Neural cell (in vitro differentiated cells): ENCODE results near the gene ALK. TPM values are rescaled to one million over a fixed set of nuclear protein-coding genes. Genes with fewer than 3 reads are reported as not detected.

Source experiments
- H2AFZ ChIP-seq: fragments of 200-600, 300-800 bp; sonication (generic), shearing (Covaris generic); 2 replicates; pipeline ENCODE4 v1.6.0; 2014; ENCODE audit warnings: low read depth, mild to moderate bottlenecking, antibody characterized with exemption, low read length, moderate library complexity
- H3F3A ChIP-seq: fragments of 200-600 bp; shearing (Covaris generic); 2 replicates; pipeline ENCODE4 v1.6.1; 2016; ENCODE audit warnings: mild to moderate bottlenecking, moderate library complexity, mixed read lengths, antibody characterized with exemption, low read length; ENCODE audit not compliant: insufficient read depth, poor library complexity, severe bottlenecking
- H3K27ac ChIP-seq: fragments of 200-600, 300-800 bp; sonication (generic), shearing (Covaris generic); 2 replicates; pipeline ENCODE4 v1.5.1; 2014; ENCODE audit warnings: mild to moderate bottlenecking, low read length, moderate library complexity
- H3K27me3 ChIP-seq: fragments of 300-800, 200-600 bp; sonication (generic), shearing (Covaris generic); 2 replicates; pipeline ENCODE4 v1.6.0; 2014; ENCODE audit warnings: mild to moderate bottlenecking, low read depth, low read length, moderate library complexity; ENCODE audit not compliant: insufficient read depth
- H3K36me3 ChIP-seq: fragments of 300-800, 200-600 bp; sonication (generic), shearing (Covaris generic); 2 replicates; pipeline ENCODE4 v1.5.1; 2014; ENCODE audit warnings: mild to moderate bottlenecking, antibody characterized with exemption, low read length, moderate library complexity; ENCODE audit not compliant: insufficient read depth
- H3K4me2 ChIP-seq: fragments of 300-800, 200-600 bp; sonication (generic), shearing (Covaris generic); 2 replicates; pipeline ENCODE4 v1.6.0; 2014; ENCODE audit warnings: mild to moderate bottlenecking, low read length
- H3K4me3 ChIP-seq: fragments of 300-800, 200-600 bp; sonication (generic), shearing (Covaris generic); 2 replicates; pipeline ENCODE4 v1.5.1; 2014; ENCODE audit warnings: mild to moderate bottlenecking, low read length, moderate library complexity
- H3K79me2 ChIP-seq: fragments of 200-600 bp; shearing (Covaris generic); replicated peaks from 2 replicates; pipeline ENCODE4 v1.6.0; 2014; ENCODE audit warnings: mild to moderate bottlenecking, low read length, moderate library complexity; ENCODE audit not compliant: insufficient read depth
- H3K9ac ChIP-seq: fragments of 300-800, 200-600 bp; sonication (generic), shearing (Covaris generic); 2 replicates; pipeline ENCODE4 v1.6.1; 2016; ENCODE audit warnings: mild to moderate bottlenecking, low read length, mixed read lengths
- H3K9me2 ChIP-seq: fragments of 200-600 bp; shearing (Covaris generic); 2 replicates; pipeline ENCODE4 v1.6.1; 2016; ENCODE audit warnings: mild to moderate bottlenecking, low read length, mixed read lengths; ENCODE audit not compliant: insufficient read depth
- H3K9me3 ChIP-seq: fragments of 200-600, 300-800 bp; sonication (generic), shearing (Covaris generic); 2 replicates; pipeline ENCODE4 v1.6.1; 2016; ENCODE audit warnings: mild to moderate bottlenecking, mixed run types, low read length, moderate library complexity, mixed read lengths
- H4K20me1 ChIP-seq: fragments of 200-600 bp; shearing (Covaris generic); 2 replicates; pipeline ENCODE4 v1.6.1; 2016; ENCODE audit warnings: mild to moderate bottlenecking, mixed run types; ENCODE audit not compliant: insufficient read depth
- CTCF ChIP-seq: fragments of 450-650 bp; IDR thresholded peaks from 2 replicates; pipeline ENCODE4 v1.5.1; 2014; ENCODE audit warnings: antibody characterized with exemption, mild to moderate bottlenecking, moderate library complexity; ENCODE audit not compliant: poor library complexity, severe bottlenecking
- EP300 ChIP-seq: fragments of 450-650 bp; conservative IDR thresholded peaks from 2 replicates; pipeline ENCODE4 v1.6.1; 2014; ENCODE audit warnings: antibody characterized with exemption, mild to moderate bottlenecking, moderate library complexity; ENCODE audit not compliant: poor library complexity, severe bottlenecking
- EZH2 ChIP-seq: fragments of 200-600, 300-800 bp; shearing (Covaris generic), sonication (generic); IDR thresholded peaks from 2 replicates; pipeline ENCODE4 v1.6.1; 2014; ENCODE audit warnings: antibody characterized with exemption, low read length, borderline replicate concordance, mild to moderate bottlenecking; ENCODE audit not compliant: insufficient read depth, poor library complexity, severe bottlenecking
- MXI1 ChIP-seq: fragments of 450-650 bp; conservative IDR thresholded peaks from 2 replicates; pipeline ENCODE4 v1.6.1; 2014; ENCODE audit warnings: antibody characterized with exemption, mild to moderate bottlenecking; ENCODE audit not compliant: poor library complexity, severe bottlenecking
- POLR2AphosphoS5 ChIP-seq: IDR thresholded peaks from 2 replicates; pipeline ENCODE4 v1.6.1; 2012
- RAD21 ChIP-seq: fragments of 450-650 bp; conservative IDR thresholded peaks from 2 replicates; pipeline ENCODE4 v1.6.1; 2014; ENCODE audit warnings: antibody characterized with exemption, mild to moderate bottlenecking, moderate library complexity
- REST ChIP-seq: IDR thresholded peaks from 2 replicates; pipeline ENCODE4 v1.6.1; 2012; ENCODE audit warnings: borderline replicate concordance
- SMC3 ChIP-seq: fragments of 450-650 bp; conservative IDR thresholded peaks from 2 replicates; pipeline ENCODE4 v1.6.1; 2014; ENCODE audit warnings: antibody characterized with exemption, mild to moderate bottlenecking, moderate library complexity; ENCODE audit not compliant: poor library complexity
- TAF1 ChIP-seq: IDR thresholded peaks from 2 replicates; pipeline ENCODE4 v1.6.1; 2012; ENCODE audit warnings: low read depth
- polyA plus RNA-seq: library from polyadenylated mRNA; depleted of rRNA; stranded (reverse); fragments of >200 nt; gene quantifications from 2 replicates; pipeline ENCODE4 v1.2.3, GENCODE V29; 2014

ALK gene
- polyA plus RNA-seq, 1 donor from 2014 or later, result 7.1 TPM

- Histone ChIP-seq H3K4me3 (no peak overlapping the region), H4K20me1 (no peaks in the 10 kb centered on the region), H3K79me2 (no peaks in the 10 kb centered on the region), H3K9me2 (no peaks in the 10 kb centered on the region), H3K27me3 (no peaks in the 10 kb centered on the region), H2AFZ (no peak overlapping the region), H3K4me2 (no peak overlapping the region), H3F3A (no peaks in the 10 kb centered on the region), H3K9ac (no peak overlapping the region), H3K9me3 (no peaks in the 10 kb centered on the region), H3K27ac (no peak overlapping the region), H3K36me3 (no peaks in the 10 kb centered on the region)
- no peak for TF ChIP-seq SMC3
- TF ChIP-seq EZH2, result no peak
- TF ChIP-seq RAD21, result no peak
- TF ChIP-seq EP300, result no peak
- no peak for TF ChIP-seq MXI1
- no peak for TF ChIP-seq REST
- no peak for TF ChIP-seq TAF1
- TF ChIP-seq CTCF, result no peak
- no peak for TF ChIP-seq POLR2AphosphoS5
These were observed 310.1 kb downstream of the ALK start for GRCh38 chr2:29611261-29611660.

GRCh38 chr2:29610569-29610968, 310.8 kb downstream of the ALK start:
- Histone ChIP-seq H3K27ac (no peak overlapping the region), H3K79me2 (no peaks in the 10 kb centered on the region), H3K36me3 (no peaks in the 10 kb centered on the region), H2AFZ (no peak overlapping the region), H3K9me2 (no peaks in the 10 kb centered on the region), H3K9ac (no peak overlapping the region), H4K20me1 (no peaks in the 10 kb centered on the region), H3F3A (no peaks in the 10 kb centered on the region), H3K27me3 (no peaks in the 10 kb centered on the region), H3K4me3 (no peak overlapping the region), H3K4me2 (no peak overlapping the region), H3K9me3 (no peaks in the 10 kb centered on the region)
- TF ChIP-seq SMC3 (no peak), EZH2 (no peak), RAD21 (no peak), CTCF (no peak), REST (no peak), EP300 (no peak), MXI1 (no peak), POLR2AphosphoS5 (no peak), TAF1 (no peak)
